K562 (cell line): Measurements from ENCODE around the gene EIF4E2. TPM values are rescaled to one million over a fixed set of nuclear protein-coding genes. Genes with fewer than 3 reads are reported as not detected.

Source experiments
- ATAC-seq: fragments of 200-7000 bp; cut with Tn5 transposase; 3 replicates; pipeline ENCODE4 v1.9.1; 2020; ENCODE audit warnings: moderate library complexity
- BruUV-seq: library from RNA; stranded (reverse); fragments of 400-500 nt; replicated peaks from 2 replicates; lab custom pipeline; 2021; lab: Mats Ljungman, UMichigan
- CTCF ChIA-PET: fragments of 300-600 bp; formaldehyde crosslinking; extraction: SDS; loops from one replicate; lab custom pipeline; 2021; ENCODE audit warnings: low intra/inter-chr PET ratio; lab: Yijun Ruan, JAX
- POLR2A ChIA-PET: fragments of 300-600, 350-650 bp; sonication (Branson Sonifier 250); formaldehyde crosslinking; extraction: SDS; loops from one replicate; lab custom pipeline; 2021; ENCODE audit warnings: antibody characterized with exemption, inconsistent platforms; lab: Yijun Ruan, JAX
- DNase-seq, 4 experiments: peaks; one replicate each; pipeline versions ENCODE4 v3.0.0 to v3.0.0-alpha.2; 2011 to 2018; ENCODE audit warnings: low spot score in 3 of 4, mixed read lengths in 3 of 4; ENCODE audit errors: extremely low read depth in 1 of 4
- FAIRE-seq: peaks from 2 replicates; lab custom pipeline; 2011; peaks lifted over from hg19 to GRCh38; lab: Jason Lieb, UNC
- H2AFZ ChIP-seq: 2 replicates; pipeline ENCODE4 v1.6.0; 2011; ENCODE audit warnings: low read depth, low read length, control low read depth, inconsistent platforms
- H3K27ac ChIP-seq: fragments of 200-600 bp; 3 replicates; pipeline ENCODE4 v1.8.0; 2011; ENCODE audit warnings: low read depth, mild to moderate bottlenecking, control low read depth, inconsistent platforms, low read length, moderate library complexity, mixed read lengths; ENCODE audit errors: extremely low read depth
- H3K27me3 ChIP-seq, 2 experiments: fragments of 300-600 bp in 1 of 2; 2 replicates in 1 of 2; 3 replicates in 1 of 2; pipeline versions ENCODE4 v1.6.0 to v1.8.0; 2011; ENCODE audit warnings: inconsistent platforms in 2 of 2, low read length in 2 of 2, mild to moderate bottlenecking in 1 of 2, mixed read lengths in 1 of 2, moderate library complexity in 1 of 2; ENCODE audit not compliant: control insufficient read depth in 2 of 2, insufficient read depth in 2 of 2
- H3K36me3 ChIP-seq: fragments of 300-600 bp; 3 replicates; pipeline ENCODE4 v1.8.0; 2011; ENCODE audit warnings: mild to moderate bottlenecking, low read length, inconsistent platforms; ENCODE audit not compliant: control insufficient read depth, insufficient read depth
- H3K4me1 ChIP-seq, 2 experiments: fragments of 200-600 bp in 1 of 2; replicated peaks in 1 of 2; 2 replicates in 1 of 2; 3 replicates in 1 of 2; pipeline versions ENCODE4 v1.5.1 to v1.8.0; 2011; ENCODE audit warnings: inconsistent platforms in 2 of 2, low read length in 2 of 2, mild to moderate bottlenecking in 1 of 2, mixed read lengths in 1 of 2, moderate library complexity in 1 of 2; ENCODE audit not compliant: control insufficient read depth in 2 of 2, insufficient read depth in 2 of 2
- H3K4me2 ChIP-seq: 2 replicates; pipeline ENCODE4 v1.6.1; 2011; ENCODE audit warnings: low read length, control low read depth, inconsistent platforms, mixed read lengths; ENCODE audit not compliant: insufficient read depth
- H3K4me3 ChIP-seq: fragments of 200-600 bp; sonication (generic), shearing (Covaris generic); 2 replicates; pipeline ENCODE4 v1.5.1; 2016; ENCODE audit warnings: control low read depth, inconsistent platforms
- H3K79me2 ChIP-seq: fragments of 200-600 bp; 3 replicates; pipeline ENCODE4 v1.8.0; 2011; ENCODE audit warnings: low read length, inconsistent platforms; ENCODE audit not compliant: control insufficient read depth, insufficient read depth
- H3K9ac ChIP-seq, 2 experiments: 2 replicates each; pipeline versions ENCODE4 v1.6.0 to v1.6.1; 2011; ENCODE audit warnings: low read depth in 2 of 2, low read length in 2 of 2, control low read depth in 1 of 2, inconsistent platforms in 1 of 2, mild to moderate bottlenecking in 1 of 2, mixed read lengths in 1 of 2; ENCODE audit not compliant: insufficient read depth in 1 of 2
- H3K9me1 ChIP-seq: one replicate; pipeline ENCODE4 v1.6.0; 2011; ENCODE audit warnings: inconsistent platforms, mild to moderate bottlenecking, low read length, moderate library complexity; ENCODE audit not compliant: control insufficient read depth, insufficient read depth
- H3K9me3 ChIP-seq: replicated peaks from 2 replicates; pipeline ENCODE4 v1.5.1; 2011; ENCODE audit warnings: low read depth, low read length, inconsistent platforms; ENCODE audit not compliant: control insufficient read depth, insufficient read depth
- H4K20me1 ChIP-seq: replicated peaks from 2 replicates; pipeline ENCODE4 v1.6.1; 2011; ENCODE audit warnings: low read length, inconsistent platforms, mixed read lengths; ENCODE audit not compliant: control insufficient read depth, insufficient read depth
- CEBPG ChIP-seq, 3 experiments: fragments of 200-800 bp in 1 of 3; sonication (Bioruptor generic) in 1 of 3; sonication (generic) in 1 of 3; formaldehyde crosslinking in 1 of 3; IDR thresholded peaks in 2 of 3; conservative IDR thresholded peaks in 1 of 3; 2 replicates each; pipeline versions ENCODE4 v1.6.1 to v1.8.0; 2016 to 2022; ENCODE audit warnings: missing compliant biosample characterization in 2 of 3, missing genetic modification characterization in 2 of 3, mild to moderate bottlenecking in 1 of 3, missing genetic modification reagents in 1 of 3
- HMGN3 ChIP-seq: IDR thresholded peaks from 2 replicates; pipeline ENCODE4 v1.6.1; 2011; ENCODE audit warnings: borderline replicate concordance, low read depth, mild to moderate bottlenecking, mixed read lengths, low read length; ENCODE audit not compliant: insufficient read length; ENCODE audit errors: extremely low read depth
- MED1 ChIP-seq: sonication (generic); formaldehyde crosslinking; IDR thresholded peaks from 2 replicates; pipeline ENCODE4 v1.8.1; 2023; ENCODE audit warnings: missing genetic modification reagents, borderline replicate concordance
- MXI1 ChIP-seq: IDR thresholded peaks from 2 replicates; pipeline ENCODE4 v1.6.1; 2011; ENCODE audit warnings: low read depth, mild to moderate bottlenecking, improper control_type of control experiment, low read length
- NFE2L1 ChIP-seq: fragments of 450-650 bp; IDR thresholded peaks from 2 replicates; pipeline ENCODE4 v1.6.1; 2016; ENCODE audit warnings: missing genetic modification characterization, low read depth, mild to moderate bottlenecking, missing compliant biosample characterization, moderate library complexity, borderline replicate concordance
- SETDB1 ChIP-seq: IDR thresholded peaks from one replicate; pipeline ENCODE4 v1.6.1; 2012; ENCODE audit warnings: low read length, control low read depth, inconsistent platforms
- SIX5 ChIP-seq, 2 experiments: IDR thresholded peaks; 2 replicates each; pipeline ENCODE4 v1.6.1; 2011; ENCODE audit warnings: low read length in 2 of 2, borderline replicate concordance in 1 of 2, low read depth in 1 of 2, mild to moderate bottlenecking in 1 of 2, moderate library complexity in 1 of 2; ENCODE audit not compliant: insufficient read depth in 1 of 2
- SMARCE1 ChIP-seq: fragments of 450-650 bp; IDR thresholded peaks from 2 replicates; pipeline ENCODE4 v1.7.1; 2016; ENCODE audit warnings: mild to moderate bottlenecking
- TCFL5 ChIP-seq: fragments of 250-450 bp; sonication (Bioruptor Pico); conservative IDR thresholded peaks from 2 replicates; pipeline ENCODE4 v1.6.1; 2021; ENCODE audit warnings: mild to moderate bottlenecking, moderate library complexity, matching md5 sums
- TGIF2 ChIP-seq: sonication (generic); formaldehyde crosslinking; IDR thresholded peaks from 2 replicates; pipeline ENCODE4 v1.8.1; 2022; ENCODE audit warnings: mild to moderate bottlenecking, missing genetic modification reagents, moderate library complexity
- YBX1 ChIP-seq: fragments of 450-650 bp; IDR thresholded peaks from 2 replicates; pipeline ENCODE4 v1.7.1; 2016; ENCODE audit warnings: mild to moderate bottlenecking
- ZNF146 ChIP-seq: IDR thresholded peaks from one replicate; pipeline ENCODE4 v1.6.1; 2018; ENCODE audit warnings: missing compliant biosample characterization; ENCODE audit not compliant: unreplicated experiment
- ZNF239 ChIP-seq: fragments of 250-450 bp; sonication (Bioruptor Pico); IDR thresholded peaks from 2 replicates; pipeline ENCODE4 v1.4.0; 2020; ENCODE audit warnings: mild to moderate bottlenecking
- ZNF253 ChIP-seq: fragments of 250-450 bp; sonication (Bioruptor Pico); conservative IDR thresholded peaks from 2 replicates; pipeline ENCODE4 v1.6.1; 2021; ENCODE audit warnings: mild to moderate bottlenecking
- ZNF699 ChIP-seq: fragments of 250-450 bp; sonication (Bioruptor Pico); IDR thresholded peaks from 2 replicates; pipeline ENCODE4 v1.8.0; 2021; ENCODE audit warnings: mild to moderate bottlenecking, moderate library complexity; ENCODE audit not compliant: insufficient replicate concordance
- ZNF780A ChIP-seq: fragments of 250-450 bp; sonication (Bioruptor Pico); IDR thresholded peaks from 2 replicates; pipeline ENCODE4 v1.5.0; 2021; ENCODE audit warnings: mild to moderate bottlenecking
- WGBS: fragments of 100-300 bp; shearing (Covaris generic); methylation state at CpG from one replicate; pipeline ENCODE4 v1.1.6; 2016; ENCODE audit warnings: low coverage, mixed read lengths; ENCODE audit not compliant: insufficient coverage; ENCODE audit errors: missing lambda C conversion rate; 5-methylcytosine and 5-hydroxymethylcytosine counted together
- in situ Hi-C: fragments of 300-500 bp; cut with MboI; formaldehyde crosslinking; loops from 4 replicates; pipeline ENCODE4 v1.15.0; 2018; ENCODE audit warnings: inconsistent platforms, mixed read lengths
- intact Hi-C: fragments of 100-400 bp; cut with micrococcal nuclease; formaldehyde crosslinking; loops from 2 replicates; pipeline ENCODE4 v1.14.2; 2022
- polyA plus RNA-seq, 8 experiments: library from polyadenylated mRNA; depleted of rRNA in 4 of 8; stranded (reverse) in 5 of 8; unstranded in 3 of 8; fragments of >200 nt; fragmentation: Nextera tagmentation in 2 of 8; fragmentation: Illumina TruSeq in 1 of 8; extraction: Ambion mirVana in 2 of 8; extraction: Trizol in 1 of 8; gene quantifications; 2 replicates each; pipeline versions ENCODE4 v1.2.1 to v1.2.3, GENCODE V29; 2011 to 2014; ENCODE audit warnings: inconsistent platforms in 1 of 8, missing spikeins in 1 of 8
- total RNA-seq, 7 experiments: library from RNA; depleted of rRNA in 6 of 7; stranded (reverse); fragments of >200 nt in 6 of 7; fragmentation: Illumina TruSeq in 2 of 7; extraction: Trizol in 2 of 7; gene quantifications; 2 replicates each; pipeline versions ENCODE4 v1.2.1 to v1.2.3, GENCODE V29; 2011 to 2021; ENCODE audit warnings: low replicate concordance in 1 of 7
- TF ChIP-seq, protein P1 (sequence below): fragments of 250-450 bp; sonication (Bioruptor Pico); IDR thresholded peaks from 2 replicates; pipeline ENCODE4 v1.5.0; 2022; ENCODE audit warnings: mild to moderate bottlenecking
- TF ChIP-seq, protein P2 (sequence below), 2 experiments: fragments of 200-800 bp in 1 of 2; sonication (Bioruptor generic) in 1 of 2; sonication (generic) in 1 of 2; formaldehyde crosslinking in 1 of 2; IDR thresholded peaks in 1 of 2; conservative IDR thresholded peaks in 1 of 2; 2 replicates each; pipeline versions ENCODE4 v1.5.0 to v1.6.1; 2016 to 2020; ENCODE audit warnings: missing compliant biosample characterization in 1 of 2, missing genetic modification characterization in 1 of 2, missing genetic modification reagents in 1 of 2

Gene EIF4E2
- total and polyA plus RNA-seq, 9 of the 15 experiments (the other 6 are each of a cell fraction or from before 2014, with no cell fraction given), result 33.9 to 169 (median 77.5) TPM

DNA sequence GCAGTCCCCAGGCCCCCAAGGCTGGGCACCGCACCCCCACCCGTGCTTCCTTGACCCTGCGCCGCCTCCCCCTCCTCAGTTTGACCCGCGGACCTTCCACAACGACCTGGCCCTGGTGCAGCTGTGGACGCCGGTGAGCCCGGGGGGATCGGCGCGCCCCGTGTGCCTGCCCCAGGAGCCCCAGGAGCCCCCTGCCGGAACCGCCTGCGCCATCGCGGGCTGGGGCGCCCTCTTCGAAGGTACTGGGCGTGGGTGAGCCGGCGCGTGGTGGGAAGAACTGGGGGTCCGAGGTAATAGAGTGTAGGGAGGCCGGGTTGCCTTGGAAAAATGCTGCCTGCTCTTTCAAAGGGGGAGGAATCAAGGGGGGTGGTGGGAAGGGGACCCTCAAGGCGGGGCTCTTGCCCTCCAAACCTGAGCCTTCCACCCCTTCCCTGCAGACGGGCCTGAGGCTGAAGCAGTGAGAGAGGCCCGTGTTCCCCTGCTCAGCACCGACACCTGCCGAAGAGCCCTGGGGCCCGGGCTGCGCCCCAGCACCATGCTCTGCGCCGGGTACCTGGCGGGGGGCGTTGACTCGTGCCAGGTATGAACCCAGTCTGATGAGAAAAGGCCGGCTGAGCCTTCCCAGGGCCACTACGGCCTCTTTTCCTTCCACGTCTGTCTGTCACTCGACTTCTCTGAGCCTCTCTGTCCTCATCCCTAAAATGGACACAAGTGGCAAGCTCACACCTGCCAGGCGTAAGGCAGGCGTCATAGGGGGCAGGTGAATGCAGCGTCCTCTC, 27.7 kb upstream of the EIF4E2 start:
- H3K9me3 ChIP-seq, result no peaks in the 10 kb centered on the region
- no peak overlapping the region for H3K4me3 ChIP-seq
- no peaks in the 10 kb centered on the region for H3K79me2 ChIP-seq
- no peaks in the 10 kb centered on the region for H3K9me1 ChIP-seq
- no peak for DNase-seq
- in situ Hi-C loops, result no loop called here
- no peak overlapping the region for H3K27ac ChIP-seq
- intact Hi-C loops, result loop anchor here (5.0 kb wide), 3 partner anchors 76 to 286 kb away; no protein-coding TSS in a partner anchor
- WGBS, result 22% methylated on average over 28 of the region's 46 CpGs
- no peaks in the 10 kb centered on the region for H3K36me3 ChIP-seq
- no peak overlapping the region for H3K4me2 ChIP-seq
- no peak for FAIRE-seq
- POLR2A ChIA-PET, result no interaction called here
- H4K20me1 ChIP-seq, result no peaks in the 10 kb centered on the region
- BruUV-seq, result no TSS peak
- no peak for ATAC-seq
- no peak for TF ChIP-seq SETDB1
- no peak for TF ChIP-seq SIX5 (IDR thresholded peaks at IDR 0.05; ENCODE audit: borderline replicate concordance in 1 of 2, insufficient read depth in 1 of 2, low read depth in 1 of 2, low read length in 2 of 2)
- TF ChIP-seq, protein P1, sequence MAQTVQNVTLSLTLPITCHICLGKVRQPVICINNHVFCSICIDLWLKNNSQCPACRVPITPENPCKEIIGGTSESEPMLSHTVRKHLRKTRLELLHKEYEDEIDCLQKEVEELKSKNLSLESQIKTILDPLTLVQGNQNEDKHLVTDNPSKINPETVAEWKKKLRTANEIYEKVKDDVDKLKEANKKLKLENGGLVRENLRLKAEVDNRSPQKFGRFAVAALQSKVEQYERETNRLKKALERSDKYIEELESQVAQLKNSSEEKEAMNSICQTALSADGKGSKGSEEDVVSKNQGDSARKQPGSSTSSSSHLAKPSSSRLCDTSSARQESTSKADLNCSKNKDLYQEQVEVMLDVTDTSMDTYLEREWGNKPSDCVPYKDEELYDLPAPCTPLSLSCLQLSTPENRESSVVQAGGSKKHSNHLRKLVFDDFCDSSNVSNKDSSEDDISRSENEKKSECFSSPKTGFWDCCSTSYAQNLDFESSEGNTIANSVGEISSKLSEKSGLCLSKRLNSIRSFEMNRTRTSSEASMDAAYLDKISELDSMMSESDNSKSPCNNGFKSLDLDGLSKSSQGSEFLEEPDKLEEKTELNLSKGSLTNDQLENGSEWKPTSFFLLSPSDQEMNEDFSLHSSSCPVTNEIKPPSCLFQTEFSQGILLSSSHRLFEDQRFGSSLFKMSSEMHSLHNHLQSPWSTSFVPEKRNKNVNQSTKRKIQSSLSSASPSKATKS (CRISPR knock-in tag), result no peak
- TF ChIP-seq MXI1, result no peak
- TF ChIP-seq, protein P2, sequence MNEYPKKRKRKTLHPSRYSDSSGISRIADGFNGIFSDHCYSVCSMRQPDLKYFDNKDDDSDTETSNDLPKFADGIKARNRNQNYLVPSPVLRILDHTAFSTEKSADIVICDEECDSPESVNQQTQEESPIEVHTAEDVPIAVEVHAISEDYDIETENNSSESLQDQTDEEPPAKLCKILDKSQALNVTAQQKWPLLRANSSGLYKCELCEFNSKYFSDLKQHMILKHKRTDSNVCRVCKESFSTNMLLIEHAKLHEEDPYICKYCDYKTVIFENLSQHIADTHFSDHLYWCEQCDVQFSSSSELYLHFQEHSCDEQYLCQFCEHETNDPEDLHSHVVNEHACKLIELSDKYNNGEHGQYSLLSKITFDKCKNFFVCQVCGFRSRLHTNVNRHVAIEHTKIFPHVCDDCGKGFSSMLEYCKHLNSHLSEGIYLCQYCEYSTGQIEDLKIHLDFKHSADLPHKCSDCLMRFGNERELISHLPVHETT (CRISPR knock-in tag; conservative IDR thresholded peaks at IDR 0.05 in 1 of 2, IDR thresholded peaks at IDR 0.05 in 1 of 2), result no peak
- no peak for TF ChIP-seq ZNF699 (CRISPR knock-in tag)
- TF ChIP-seq YBX1, result no peak
- TF ChIP-seq TGIF2 (CRISPR knock-in tag), result no peak
- no peak for TF ChIP-seq NFE2L1 (tag)
- no peak for TF ChIP-seq SMARCE1
- TF ChIP-seq CEBPG (CRISPR knock-in tag; IDR thresholded peaks at IDR 0.05), result no peak
- no peak for TF ChIP-seq CEBPG (tag; conservative IDR thresholded peaks at IDR 0.05 in 1 of 2, IDR thresholded peaks at IDR 0.05 in 1 of 2)
- TF ChIP-seq MED1, result no peak
- no peak for TF ChIP-seq TCFL5
- TF ChIP-seq ZNF239 (CRISPR knock-in tag), result no peak
- no peak for TF ChIP-seq HMGN3
- TF ChIP-seq ZNF780A (CRISPR knock-in tag), result no peak
- no peak for TF ChIP-seq ZNF253 (CRISPR knock-in tag)
- no peak for TF ChIP-seq ZNF146 (CRISPR knock-in tag)
- H3K27me3 ChIP-seq, result peaks cover 0 to 49% of the 10 kb centered on the region in 2 experiments; a peak in 3 of 5 replicates
- H3K4me1 ChIP-seq, result peaks cover 0 to 27% of the 10 kb centered on the region in 2 experiments; a peak in 2 of 5 replicates
- no peak overlapping the region for H3K9ac ChIP-seq
- CTCF ChIA-PET, result interaction anchor here (1.0 kb wide), 1 partner anchor 76 kb away, joined by 4 read pairs; no protein-coding TSS in a partner anchor
- no peak overlapping the region for H2AFZ ChIP-seq
